HFFc6 (cell line): Measurements from ENCODE around the gene SP6. TPM values are rescaled to one million over a fixed set of nuclear protein-coding genes. Genes with fewer than 3 reads are reported as not detected.
A peak's percentile ranks its signal among the peaks of the same experiment; 100 is the strongest.

Source experiments
- DNase-seq: peaks from one replicate; pipeline ENCODE4 v3.0.0-alpha.2; 2018
- H3K27ac Mint-ChIP-seq: 2 replicates; pipeline ENCODE4 v1.8.0; 2020; ENCODE audit warnings: mild to moderate bottlenecking, mixed read lengths
- H3K27me3 Mint-ChIP-seq: 2 replicates; pipeline ENCODE4 v1.8.0; 2021; ENCODE audit warnings: mild to moderate bottlenecking, moderate library complexity, mixed read lengths; ENCODE audit not compliant: insufficient read depth
- H3K36me3 Mint-ChIP-seq: 2 replicates; pipeline ENCODE4 v1.8.0; 2021; ENCODE audit warnings: low read depth, mixed read lengths
- H3K4me1 Mint-ChIP-seq: 2 replicates; pipeline ENCODE4 v1.8.0; 2020; ENCODE audit warnings: low read depth, mixed read lengths
- H3K4me3 Mint-ChIP-seq: 2 replicates; pipeline ENCODE4 v1.8.0; 2020; ENCODE audit warnings: mild to moderate bottlenecking, moderate library complexity, mixed read lengths
- H3K9me3 Mint-ChIP-seq: 2 replicates; pipeline ENCODE4 v1.8.0; 2020; ENCODE audit warnings: mild to moderate bottlenecking, mixed read lengths
- CTCF ChIP-seq: fragments of 200-600 bp; sonication (generic); IDR thresholded peaks from 2 replicates; pipeline ENCODE4 v1.5.0; 2021; ENCODE audit warnings: antibody characterized with exemption, mild to moderate bottlenecking
- total RNA-seq, 6 experiments: library from RNA; stranded (reverse); fragmentation: NEBNext Ultra II Directional; extraction: Animal tissue kit (Norgen Biotek cat#: 25700); gene quantifications; 2 replicates in 1 of 6; 3 replicates in 5 of 6; pipeline ENCODE4 v1.2.3, GENCODE V29; 2021

SP6 gene
- total RNA-seq, 6 experiments from 2014 or later: 0.45 to 1.2 (median 1.1) TPM

- Mint-ChIP-seq H3K27ac (peak overlapping the region; percentile 50; the same call in 1 of the 2 replicates), H3K27me3 (peaks cover 8% of the 10 kb centered on the region; the same call in 1 of the 2 replicates), H3K4me1 (peaks cover 55% of the 10 kb centered on the region), H3K4me3 (no peak overlapping the region), H3K36me3 (no peaks in the 10 kb centered on the region), H3K9me3 (no peaks in the 10 kb centered on the region)
- no peak for DNase-seq
- TF ChIP-seq CTCF: no peak
Observed at GRCh38 chr17:47877368-47878034, 26.5 kb upstream of the SP6 start.

GRCh38 chr17:47875011-47875985 is 24.3 kb upstream of the SP6 start:
- TF ChIP-seq CTCF: no peak
- DNase-seq: no peak
- Mint-ChIP-seq H3K27me3 (peaks cover 20% of the 10 kb centered on the region), H3K36me3 (no peaks in the 10 kb centered on the region), H3K4me3 (no peak overlapping the region; the same call in 1 of the 2 replicates), H3K4me1 (peaks cover 54% of the 10 kb centered on the region), H3K9me3 (no peaks in the 10 kb centered on the region), H3K27ac (no peak overlapping the region)

- H3K4me1 Mint-ChIP-seq: peaks cover 49% of the 10 kb centered on the region
- H3K9me3 Mint-ChIP-seq: no peaks in the 10 kb centered on the region
Observed at GRCh38 chr17:47873200-47874090, 22.5 kb upstream of the SP6 start.

GRCh38 chr17:47872651-47873161 is 21.7 kb upstream of the SP6 start:
- Mint-ChIP-seq H3K36me3 (no peaks in the 10 kb centered on the region), H3K4me1 (peaks cover 42% of the 10 kb centered on the region), H3K27ac (no peak overlapping the region), H3K4me3 (no peak overlapping the region), H3K9me3 (no peaks in the 10 kb centered on the region), H3K27me3 (peaks cover 22% of the 10 kb centered on the region)
- TF ChIP-seq CTCF: no peak
- DNase-seq: no peak

More at GRCh38 chr17:47873200-47874090, 22.5 kb upstream of the SP6 start:
- H3K4me3 Mint-ChIP-seq: no peak overlapping the region
- no peak for DNase-seq
- no peaks in the 10 kb centered on the region for H3K36me3 Mint-ChIP-seq
- peaks cover 22% of the 10 kb centered on the region for H3K27me3 Mint-ChIP-seq
- no peak overlapping the region for H3K27ac Mint-ChIP-seq
- TF ChIP-seq CTCF: no peak
